Superior temporal gyrus (tissue), 1 donor: ENCODE results near the gene BASP1.
"Not testable (repeated sequence)": the region's sequence is repeated elsewhere in the genome, so short reads cannot be mapped to it uniquely, and the experiment has no call there.

Experiments used
- DNase-seq: peaks from one replicate; pipeline ENCODE4 v3.0.0-alpha.2; 2016; ENCODE audit errors: extremely low spot score

BASP1 gene

GRCh38 chr5:17191574-17191973 lies 25.9 kb upstream of the BASP1 start:
- DNase-seq: not testable (repeated sequence)

DNA sequence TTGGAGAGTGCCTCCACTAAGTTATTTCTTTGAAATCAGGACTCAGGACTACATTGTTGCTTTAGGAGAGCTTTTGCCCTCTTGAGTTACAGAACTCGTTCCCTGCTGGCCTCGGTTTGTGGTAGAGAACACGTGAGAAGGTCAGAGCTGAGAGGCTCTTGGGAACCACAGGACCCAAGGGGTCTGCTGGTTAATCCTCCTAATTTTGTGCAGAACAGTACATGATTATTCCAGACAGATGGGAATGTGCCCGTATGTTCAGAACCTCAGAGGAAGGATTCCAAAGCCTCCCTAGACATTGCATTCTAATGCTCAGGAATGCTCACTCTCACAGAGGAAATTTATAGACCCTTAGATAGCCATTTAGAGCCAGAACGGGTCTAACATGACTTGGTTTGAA lies 25.2 kb upstream of the BASP1 start:
- DNase-seq: no peak

DNA sequence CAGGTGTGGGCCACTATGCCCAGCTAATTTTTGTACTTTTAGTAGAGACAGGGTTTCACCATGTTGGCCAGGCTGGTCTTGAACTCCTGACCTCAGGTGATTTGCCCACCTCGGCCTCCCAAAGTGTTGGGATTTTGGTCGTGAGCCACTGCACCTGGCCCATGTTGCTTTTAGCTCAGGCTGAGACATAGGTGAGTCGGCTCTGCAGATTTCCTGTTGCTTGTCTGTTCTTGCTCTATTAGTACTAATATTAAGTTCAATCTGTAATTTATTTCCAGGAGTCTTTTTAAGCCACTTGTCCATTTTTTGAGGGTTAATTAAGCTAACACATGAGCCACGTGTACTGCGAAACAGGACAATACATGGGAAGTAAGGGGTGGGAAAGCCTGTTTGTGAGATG lies 21.4 kb upstream of the BASP1 start:
- no peak for DNase-seq

DNA sequence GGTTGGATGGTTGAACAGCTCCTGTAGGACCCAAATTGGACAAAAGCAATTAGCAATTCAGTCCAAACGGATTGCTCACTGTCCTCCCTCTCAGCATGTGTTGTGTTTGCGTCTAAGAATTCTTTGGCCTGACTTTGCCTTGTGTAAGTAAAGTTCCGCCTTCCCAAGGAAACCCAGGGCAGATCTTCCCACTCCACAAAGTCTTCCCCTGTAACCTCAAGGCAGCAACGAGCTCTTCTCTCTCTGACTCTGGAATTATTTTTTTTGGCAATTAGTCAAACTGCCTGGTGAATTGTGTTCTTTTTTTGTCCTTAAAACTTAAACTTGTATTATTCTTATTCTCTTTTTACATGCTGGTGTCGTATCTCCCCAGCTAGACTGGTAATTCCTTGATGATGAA lies 20.7 kb upstream of the BASP1 start:
- no peak for DNase-seq

DNA sequence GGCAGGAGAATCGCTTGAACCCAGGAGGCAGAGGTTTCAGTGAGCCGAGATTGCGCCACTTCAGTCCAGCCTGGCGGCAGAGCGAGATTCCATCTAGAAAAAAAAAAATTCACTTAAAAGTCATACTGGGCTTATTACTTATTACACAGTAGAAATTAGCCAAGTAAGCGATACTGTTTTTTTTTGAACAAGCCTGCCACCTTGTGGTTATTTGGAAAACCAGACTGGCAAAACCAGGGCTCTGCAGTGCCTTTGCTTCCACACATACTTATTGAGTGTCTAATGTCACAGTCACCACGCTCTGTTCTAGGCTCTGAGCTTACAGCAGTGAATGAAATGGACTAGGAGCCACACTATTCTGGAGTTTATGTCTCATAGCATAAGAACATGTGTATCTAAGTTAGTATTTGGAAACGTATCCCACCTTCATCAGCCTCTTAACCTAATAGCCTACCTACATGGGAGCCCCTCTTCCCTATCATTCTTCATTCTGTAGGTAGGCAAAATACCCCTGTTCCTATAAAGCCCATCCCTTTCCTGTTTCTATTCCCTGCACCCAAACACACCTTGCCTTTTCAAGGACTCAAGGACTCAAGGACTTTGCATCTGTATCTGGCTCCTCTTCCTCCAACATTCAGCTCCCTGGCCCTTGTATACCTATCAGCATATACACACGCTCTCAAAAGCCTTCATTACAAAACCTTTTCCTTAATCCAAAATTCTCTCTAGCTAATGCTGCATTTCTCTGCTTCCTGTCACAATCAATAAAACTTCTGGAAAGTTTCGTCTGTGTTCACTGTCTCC lies 13.9 kb upstream of the BASP1 start:
- DNase-seq: peak; percentile 94

DNA sequence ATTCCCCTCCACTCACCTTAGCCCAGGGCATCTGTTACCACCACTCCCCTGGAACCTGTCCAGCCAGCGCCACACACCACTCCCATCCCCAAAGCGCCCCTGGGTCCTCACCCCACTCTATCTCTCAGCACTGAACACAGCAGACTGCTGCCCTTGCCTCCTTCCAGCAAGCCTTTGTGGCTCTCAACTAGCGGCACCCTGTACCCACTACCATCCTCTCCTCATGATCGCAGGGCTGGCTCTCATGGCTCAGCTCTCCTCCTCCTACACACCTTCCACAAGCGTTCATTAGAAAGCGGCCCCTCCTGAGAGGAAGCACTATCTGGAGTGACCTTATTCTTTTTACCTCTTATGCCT lies 13.3 kb upstream of the BASP1 start:
- no peak for DNase-seq

DNA sequence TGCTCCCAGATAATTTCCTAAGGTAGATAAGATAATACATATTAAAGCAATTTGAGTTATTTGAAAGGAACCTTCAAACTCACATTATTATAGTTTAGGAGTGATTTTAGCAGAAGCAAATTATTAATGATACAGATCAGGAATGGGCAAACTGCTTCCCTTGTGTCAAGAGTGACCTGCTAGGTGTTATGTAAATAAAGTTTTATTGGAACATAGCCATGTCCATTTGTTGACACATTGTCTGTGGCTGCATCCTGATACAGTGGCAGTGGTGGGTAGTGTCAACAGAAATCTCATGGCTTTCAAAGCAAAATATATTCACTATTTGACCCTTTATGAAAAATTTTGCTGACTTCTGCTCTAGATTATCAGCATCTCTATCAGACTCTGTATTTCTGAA lies 11.4 kb upstream of the BASP1 start:
- no peak for DNase-seq

DNA sequence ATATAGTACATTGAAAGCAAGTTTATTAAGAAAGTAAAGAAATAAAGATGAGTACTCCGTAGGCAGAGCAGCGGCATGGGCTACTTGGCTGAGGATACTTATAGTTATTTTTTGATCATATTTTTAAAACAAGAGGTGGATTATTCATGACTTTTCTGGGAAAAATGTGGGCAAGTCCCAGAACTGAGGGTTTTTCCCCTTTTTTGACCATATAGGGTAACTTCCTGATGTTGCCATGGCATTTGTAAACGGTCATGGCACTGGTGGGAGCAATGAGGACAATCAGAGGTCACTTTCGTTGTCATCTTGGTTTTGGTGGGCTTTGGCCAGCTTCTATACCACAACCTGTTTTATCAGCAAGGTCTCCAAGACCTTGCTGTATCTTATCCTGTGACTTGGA lies 5.2 kb upstream of the BASP1 start:
- DNase-seq: no peak

DNA sequence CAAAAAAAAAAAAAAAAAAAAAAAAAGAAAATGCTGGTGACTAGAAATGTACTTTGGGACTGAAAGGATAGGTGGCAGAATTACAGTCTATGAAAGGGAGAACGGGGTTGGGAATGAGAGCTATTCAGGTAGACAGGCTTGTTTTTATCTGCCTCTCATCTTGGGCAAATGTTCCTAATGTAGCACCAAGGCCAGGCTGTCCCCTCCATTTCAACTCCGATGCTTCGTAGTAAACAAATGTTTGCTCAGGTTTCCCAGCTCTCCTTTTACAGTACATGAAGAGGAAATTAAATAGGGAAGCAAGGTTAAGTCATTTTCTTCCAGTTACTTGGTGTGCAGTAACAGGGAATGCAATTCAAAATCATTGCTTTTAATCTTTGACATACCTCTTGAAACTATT lies 4.4 kb upstream of the BASP1 start:
- no peak for DNase-seq

DNA sequence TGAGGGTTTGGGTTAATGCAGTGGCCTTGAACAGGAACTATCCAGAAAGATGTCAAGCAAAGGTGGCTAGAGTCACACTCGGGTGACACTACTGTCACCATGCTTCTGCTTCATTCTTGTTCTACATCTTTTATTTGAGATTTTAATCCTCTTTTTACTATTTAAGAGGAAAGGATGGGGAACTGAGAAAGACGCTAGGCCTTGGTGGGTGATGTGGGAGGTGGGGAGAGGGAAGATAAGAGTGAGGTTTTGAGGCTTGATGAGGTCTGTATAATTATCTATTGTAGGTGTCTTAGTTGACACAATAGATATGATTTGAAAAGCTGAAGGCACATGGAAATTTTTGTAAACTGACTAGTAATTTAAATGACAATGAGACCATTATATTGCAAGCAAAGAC lies 3.5 kb upstream of the BASP1 start:
- DNase-seq: no peak

DNA sequence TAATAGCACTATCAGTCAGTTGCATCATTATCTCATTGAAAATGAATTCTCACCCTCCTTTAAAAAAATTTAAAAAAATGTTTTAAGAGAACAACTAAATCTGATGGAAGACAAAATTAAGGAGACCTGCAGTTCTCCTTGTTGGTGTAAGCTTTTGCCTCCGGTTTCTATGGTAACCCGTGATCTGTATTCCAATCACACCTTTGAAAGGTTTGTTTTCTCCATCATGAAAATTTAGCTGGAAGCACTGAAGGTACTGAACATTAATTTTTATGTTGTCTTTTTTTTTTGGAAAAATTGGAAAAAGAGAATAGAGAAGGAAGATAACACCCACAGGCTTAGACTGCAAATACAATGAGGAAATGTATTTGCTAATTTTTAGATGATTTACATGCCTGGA lies 2.5 kb upstream of the BASP1 start:
- DNase-seq: no peak

DNA sequence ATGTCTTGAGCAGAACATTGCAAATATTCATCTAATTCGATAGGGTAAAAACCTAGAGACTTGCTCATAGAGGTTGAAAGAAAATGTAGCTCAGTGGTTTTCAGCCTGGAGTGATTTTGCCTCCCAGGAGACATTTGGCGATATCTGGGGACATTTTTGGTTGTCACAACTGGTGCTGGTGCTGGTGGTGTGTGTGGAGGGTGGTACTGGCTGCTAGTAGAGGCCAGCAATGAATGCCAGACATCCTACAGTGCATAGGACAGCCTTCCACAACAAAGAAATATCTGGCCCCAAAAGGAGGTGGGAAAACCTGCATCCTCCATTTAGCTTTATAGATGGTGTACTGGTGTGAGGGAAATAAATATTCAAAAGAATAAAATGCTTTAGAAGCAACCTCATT lies 2.1 kb upstream of the BASP1 start:
- DNase-seq: no peak

DNA sequence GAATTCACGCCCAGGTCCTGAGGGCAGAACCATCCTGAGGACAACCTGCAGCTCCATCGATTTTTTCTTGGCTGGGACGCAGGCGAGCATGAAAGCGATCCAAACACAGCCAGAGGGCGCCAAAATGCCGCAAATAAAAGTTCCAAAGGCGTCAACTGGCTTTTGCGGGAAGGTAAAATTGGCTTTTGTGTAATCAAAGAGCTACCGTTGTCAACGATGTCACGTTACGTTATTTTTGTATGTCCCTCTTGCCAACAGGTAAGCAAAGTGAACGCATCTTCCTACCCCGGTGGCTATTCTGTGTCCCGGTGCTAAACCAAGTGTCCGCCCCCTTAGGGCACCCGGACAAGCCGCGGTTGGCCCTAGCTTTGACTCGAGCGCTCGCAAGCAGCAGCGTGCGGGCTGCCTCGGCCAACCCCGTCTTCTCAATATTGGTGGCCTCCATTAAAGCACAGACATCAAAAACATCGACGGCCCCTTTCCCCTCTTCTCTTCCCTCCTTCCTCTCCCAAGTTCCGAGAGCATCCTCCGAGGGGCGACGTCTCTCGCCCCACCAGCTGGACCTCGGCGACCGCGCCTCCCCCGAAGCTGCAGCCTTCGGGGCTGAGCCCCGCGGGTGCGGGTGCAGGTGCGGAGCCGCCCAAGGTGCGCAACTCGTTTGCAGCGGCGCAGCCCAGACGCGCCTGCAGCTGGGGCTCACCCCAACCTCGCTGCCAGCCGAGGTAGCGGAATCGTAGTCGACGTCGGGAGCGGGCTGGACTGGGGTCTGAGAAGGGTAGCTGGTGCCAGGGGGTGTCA lies 1.1 kb upstream of the BASP1 start:
- peak; percentile 92 for DNase-seq

DNA sequence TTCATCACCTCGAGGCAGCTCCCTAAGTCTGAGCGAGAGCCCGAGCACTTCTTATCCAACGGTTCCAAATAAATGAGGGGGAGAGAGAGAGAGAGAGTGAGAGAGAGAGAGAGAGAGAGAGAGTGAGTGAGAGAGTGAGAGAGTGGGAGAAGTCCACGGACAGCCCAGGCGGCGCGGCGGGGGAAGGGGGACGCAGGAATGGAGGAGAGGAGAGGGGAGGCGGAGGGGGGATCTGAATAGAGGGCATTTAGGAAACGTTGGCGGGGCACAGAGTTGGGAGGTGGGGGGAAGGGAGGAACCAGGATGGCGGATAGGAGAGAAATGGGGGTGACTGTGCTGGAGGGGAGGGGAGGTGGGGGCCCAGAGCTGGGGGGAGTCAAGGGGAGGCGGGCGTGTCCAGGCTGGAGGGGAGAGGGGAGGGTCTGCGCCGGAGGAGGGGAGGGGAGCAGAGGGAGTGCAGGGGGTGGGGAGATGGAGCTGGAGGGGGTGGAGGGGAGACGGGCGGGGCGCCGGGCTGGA lies 398 bp upstream of the BASP1 start:
- DNase-seq: peak; percentile 11

GRCh38 chr5:17218353-17219005 lies 1.0 kb downstream of the BASP1 start:
- DNase-seq: no peak

- no peak for DNase-seq
These were observed 1.6 kb downstream of the BASP1 start for GRCh38 chr5:17219006-17219422.

- DNase-seq: no peak
These were observed 2.0 kb downstream of the BASP1 start for GRCh38 chr5:17219469-17219868.

DNA sequence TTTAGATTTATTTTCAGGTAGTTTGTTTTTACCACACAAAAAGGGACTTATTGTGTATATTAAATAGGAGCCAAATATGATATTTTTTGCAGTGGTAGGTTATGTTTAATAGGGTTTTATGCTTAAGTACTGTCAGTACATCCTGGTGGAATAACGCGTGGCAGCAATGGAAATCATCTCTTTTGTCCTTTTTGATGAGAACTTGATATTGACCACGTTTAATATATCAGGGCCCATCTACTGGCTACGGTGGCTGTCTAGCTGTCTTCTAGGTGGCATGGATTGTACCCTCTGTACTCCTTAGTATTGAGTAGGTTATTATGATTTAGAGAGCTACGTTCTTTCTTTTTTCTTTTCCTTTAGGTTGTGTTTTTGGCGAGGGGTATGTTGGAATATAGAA lies 2.6 kb downstream of the BASP1 start:
- no peak for DNase-seq

DNA sequence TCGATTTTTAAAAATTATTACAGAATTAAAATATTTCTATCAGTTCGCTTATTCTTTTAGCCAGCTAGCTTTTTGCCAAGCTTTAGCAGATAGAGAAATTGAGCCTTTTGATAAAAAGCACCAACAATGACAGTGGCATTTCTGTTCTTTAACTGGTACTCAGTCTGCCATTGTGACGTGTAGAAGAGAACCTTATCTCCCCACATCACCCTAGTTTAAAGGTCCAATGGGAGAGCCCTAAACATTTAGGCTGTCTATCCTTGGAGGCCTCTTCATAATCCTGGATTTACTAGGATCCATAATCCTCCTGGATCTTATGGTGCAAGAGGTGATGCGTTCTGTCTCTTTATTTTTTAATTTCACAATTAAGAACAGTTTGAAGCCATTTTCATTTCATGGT lies 3.0 kb downstream of the BASP1 start:
- DNase-seq: no peak

GRCh38 chr5:17221843-17222636 lies 4.6 kb downstream of the BASP1 start:
- DNase-seq: no peak

DNA sequence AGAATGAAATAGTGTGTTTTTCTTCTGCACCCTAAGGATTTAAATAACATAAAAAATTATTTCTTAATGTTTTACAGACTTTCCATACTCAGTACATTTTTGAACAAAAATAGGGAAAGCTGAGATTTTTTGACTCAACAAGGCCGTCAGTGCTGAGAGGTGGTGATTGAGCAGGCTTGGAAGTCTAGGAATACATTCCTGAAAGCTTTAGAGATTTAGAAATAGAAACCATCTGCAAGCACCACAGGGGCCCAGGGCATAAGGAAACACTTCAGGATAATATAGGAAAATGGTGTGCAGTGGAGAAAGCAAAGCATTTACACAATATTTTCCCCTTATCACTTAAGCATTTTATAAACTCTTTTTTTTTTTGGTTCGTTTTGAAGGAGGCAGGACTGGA lies 5.2 kb downstream of the BASP1 start:
- DNase-seq: no peak
